ENCODE results near the gene LRRC8E. TPM values are rescaled to one million over a fixed set of nuclear protein-coding genes. Genes with fewer than 3 reads are reported as not detected.
A peak's percentile ranks its signal among the peaks of the same experiment; 100 is the strongest.
"Not testable (repeated sequence)": the region's sequence is repeated elsewhere in the genome, so short reads cannot be mapped to it uniquely, and the experiment has no call there.

LRRC8E gene
- polyA plus RNA-seq, 1 donor from 2014 or later, result not detected

DNA sequence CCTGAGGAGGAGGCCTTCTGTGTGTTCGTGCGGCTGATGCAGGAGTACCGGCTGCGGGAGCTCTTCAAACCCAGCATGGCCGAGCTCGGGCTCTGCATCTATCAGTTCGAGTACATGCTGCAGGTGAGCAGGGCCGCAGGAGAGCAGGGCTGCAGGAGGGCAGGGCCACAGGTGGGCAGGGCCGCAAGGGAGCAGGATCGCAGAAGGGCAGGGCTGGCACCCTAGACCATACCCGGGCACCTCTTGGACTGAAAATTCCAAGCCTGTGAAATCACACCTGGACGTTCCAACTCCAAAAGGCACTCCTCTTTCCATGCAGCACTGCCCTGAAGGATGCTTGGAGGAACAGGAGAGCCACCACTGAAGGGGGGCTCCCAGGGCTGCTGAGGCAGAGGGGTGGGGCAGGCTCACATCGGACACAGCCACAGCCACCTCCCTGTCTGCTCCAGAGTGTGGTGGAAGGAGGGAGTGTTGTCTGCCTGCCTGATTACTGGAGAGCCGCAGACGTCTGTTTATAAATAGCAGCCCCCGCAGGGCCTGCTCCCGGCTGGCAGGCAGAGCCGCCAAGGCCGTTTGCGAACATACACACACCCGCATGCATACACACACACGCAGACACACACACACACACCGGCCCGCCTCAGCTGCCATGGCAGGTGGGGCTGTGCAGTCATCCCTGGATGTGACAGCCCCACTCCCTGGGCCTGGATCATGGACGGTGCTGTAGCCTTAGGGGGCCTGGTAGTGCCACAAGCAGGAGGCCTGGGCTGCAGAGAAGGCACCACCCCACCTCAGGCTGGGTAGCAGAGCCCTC, 38.1 kb upstream of the LRRC8E start:
- peaks cover 0 to 3% (median 2%) of the 10 kb centered on the region in 3 donors for H3K4me1 Mint-ChIP-seq
- peaks cover 2% of the 10 kb centered on the region for H3K36me3 Mint-ChIP-seq
- H3K27me3 Mint-ChIP-seq, result peaks cover 3% of the 10 kb centered on the region
- H3K9me3 Mint-ChIP-seq, result no peaks in the 10 kb centered on the region
- H3K27ac Mint-ChIP-seq, result no peak overlapping the region
- H3K4me3 Mint-ChIP-seq, result no peak overlapping the region

DNA sequence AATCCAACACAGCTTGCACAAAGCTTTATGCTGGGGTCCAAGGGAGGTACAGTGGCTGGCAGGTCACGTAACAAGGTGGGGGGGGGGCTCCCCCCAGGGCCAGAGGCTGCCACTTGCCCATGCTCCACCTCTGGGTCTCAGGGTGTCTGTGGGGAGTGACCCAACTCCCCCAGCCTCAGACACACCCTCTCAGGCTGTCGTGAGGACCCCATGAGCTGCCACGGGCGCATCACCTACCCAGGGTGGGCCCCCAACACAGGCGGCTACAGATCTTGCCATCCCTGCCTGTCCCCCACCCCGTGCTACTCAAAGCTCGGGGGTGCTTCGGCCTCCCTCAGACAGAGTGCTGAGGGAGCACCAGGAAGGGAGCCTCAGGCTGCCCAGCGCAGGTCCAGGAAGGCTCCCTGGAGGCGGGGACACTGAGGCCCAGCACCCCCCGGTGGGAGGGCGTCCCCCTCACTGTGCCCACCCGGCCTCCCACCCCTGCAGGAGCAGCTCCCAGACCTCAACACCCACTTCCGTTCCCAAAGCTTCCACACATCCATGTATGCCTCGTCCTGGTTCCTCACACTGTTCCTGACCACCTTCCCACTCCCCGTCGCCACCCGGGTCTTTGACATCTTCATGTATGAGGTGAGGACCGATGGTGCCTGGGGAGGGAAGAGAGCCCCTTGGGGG, 37.2 kb upstream of the LRRC8E start:
- Mint-ChIP-seq H3K4me1 (peaks cover 0 to 3% (median 2%) of the 10 kb centered on the region in 3 donors), H3K4me3 (no peak overlapping the region), H3K27me3 (peaks cover 8% of the 10 kb centered on the region), H3K27ac (no peak overlapping the region), H3K36me3 (peaks cover 2% of the 10 kb centered on the region), H3K9me3 (no peaks in the 10 kb centered on the region)

DNA sequence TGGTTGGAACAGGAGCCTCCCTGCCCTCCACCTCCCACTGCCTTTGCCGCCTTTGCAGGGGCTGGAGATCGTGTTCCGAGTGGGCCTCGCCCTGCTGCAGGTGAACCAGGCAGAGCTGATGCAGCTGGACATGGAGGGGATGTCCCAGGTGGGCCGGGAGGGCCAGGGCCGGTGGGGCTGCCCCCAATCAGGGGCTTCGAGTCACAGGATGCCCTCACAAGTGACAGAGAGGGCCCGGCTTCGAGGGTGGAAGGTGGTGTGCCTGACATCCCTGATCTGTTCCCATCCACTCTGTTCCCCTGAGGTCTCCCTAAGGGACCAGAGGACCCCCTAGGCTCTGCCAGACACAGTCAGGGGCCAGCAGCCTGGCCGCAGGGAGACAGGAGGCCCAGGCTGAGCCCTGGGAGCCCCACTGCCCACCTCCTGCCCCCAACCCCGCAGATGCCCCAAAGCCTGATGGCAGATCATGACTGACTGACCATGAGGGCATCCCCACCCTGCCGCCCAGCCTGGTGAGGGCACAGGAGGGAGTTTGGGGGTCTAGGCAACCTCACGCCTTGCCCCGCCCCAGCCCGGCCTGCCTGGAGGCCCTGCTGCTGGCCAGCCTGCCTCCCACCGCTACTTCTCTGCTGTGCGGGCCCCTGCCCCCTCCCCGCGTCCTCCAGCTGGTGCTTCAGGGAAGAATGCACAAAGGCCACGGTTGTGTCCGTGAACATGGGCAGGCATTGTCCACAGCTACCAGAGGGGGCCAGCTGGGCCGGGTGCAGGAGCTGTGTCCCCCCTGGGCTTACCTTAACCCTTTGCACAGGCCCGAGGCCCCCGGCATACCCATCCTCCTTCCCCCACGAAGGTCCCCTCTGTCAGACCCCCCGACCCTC, 36.4 kb upstream of the LRRC8E start:
- peaks cover 8% of the 10 kb centered on the region for H3K27me3 Mint-ChIP-seq
- peaks cover 0 to 3% (median 2%) of the 10 kb centered on the region in 3 donors for H3K4me1 Mint-ChIP-seq
- no peak overlapping the region for H3K27ac Mint-ChIP-seq
- H3K9me3 Mint-ChIP-seq, result no peaks in the 10 kb centered on the region
- peaks cover 2% of the 10 kb centered on the region for H3K36me3 Mint-ChIP-seq
- H3K4me3 Mint-ChIP-seq, result no peak overlapping the region

DNA sequence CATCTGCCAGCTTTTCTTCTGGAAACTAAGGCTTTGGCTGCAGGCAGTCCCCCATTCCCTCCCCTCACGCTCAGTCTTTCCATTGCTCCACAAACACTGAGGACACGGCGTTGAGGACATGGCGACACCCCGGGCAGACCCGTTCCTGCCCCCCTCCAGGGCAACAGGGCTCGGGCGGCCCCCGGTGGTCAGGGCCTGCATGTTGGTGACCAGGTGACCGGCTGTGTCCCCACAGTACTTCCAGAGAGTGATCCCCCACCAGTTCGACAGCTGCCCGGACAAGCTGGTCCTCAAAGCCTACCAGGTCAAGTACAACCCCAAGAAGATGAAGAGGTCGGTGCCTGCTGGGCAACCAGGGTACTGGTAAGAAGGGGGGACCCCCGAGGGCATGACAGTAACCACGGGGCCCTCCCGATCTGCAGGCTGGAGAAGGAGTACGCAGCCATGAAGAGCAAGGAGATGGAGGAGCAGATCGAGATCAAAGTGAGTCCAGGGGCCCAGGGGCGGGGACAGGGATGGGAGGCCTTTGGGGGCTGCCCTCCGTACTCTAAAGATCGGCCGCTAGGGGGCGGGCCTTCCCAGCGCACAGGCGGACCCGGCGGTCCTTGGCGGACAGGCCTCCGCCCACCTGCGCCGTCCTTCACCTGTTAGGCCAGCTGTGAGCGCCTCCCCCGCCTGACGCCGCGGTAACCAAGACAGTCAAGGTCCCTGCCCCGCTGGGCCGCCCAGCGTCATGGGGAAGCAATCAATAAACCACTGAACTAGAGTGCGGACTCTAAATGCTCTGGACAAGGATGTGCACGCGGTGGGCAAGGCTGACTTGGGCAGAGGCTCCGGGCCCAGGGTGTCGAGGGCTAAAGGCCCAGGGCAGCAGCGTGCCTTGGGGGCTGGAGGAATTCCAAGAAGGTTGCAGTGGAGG, 35.2 kb upstream of the LRRC8E start:
- Mint-ChIP-seq H3K36me3 (peaks cover 2% of the 10 kb centered on the region), H3K4me3 (no peak overlapping the region), H3K27ac (peak overlapping the region in 1 of 3 donors; percentile 45), H3K4me1 (peaks cover 0 to 3% (median 2%) of the 10 kb centered on the region in 3 donors), H3K27me3 (peaks cover 8% of the 10 kb centered on the region), H3K9me3 (no peaks in the 10 kb centered on the region)

DNA sequence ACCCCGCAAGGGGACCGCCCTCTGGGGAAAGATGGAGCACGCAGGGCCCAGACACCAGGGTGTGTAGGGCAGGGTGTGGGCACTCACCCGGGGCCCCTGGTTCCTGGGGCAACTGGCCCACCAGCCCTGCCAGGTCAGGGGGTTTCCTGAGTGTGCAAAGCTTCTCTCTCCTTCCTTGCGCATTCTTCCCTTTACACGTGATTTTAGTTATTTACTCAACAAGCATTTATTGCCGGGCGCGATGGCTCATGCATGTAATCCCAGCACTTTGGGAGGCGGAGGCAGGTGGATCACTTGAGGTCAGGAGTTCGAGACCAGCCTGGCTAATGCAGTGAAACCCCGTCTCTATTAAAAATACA, 34.6 kb upstream of the LRRC8E start:
- Mint-ChIP-seq H3K27ac (no peak overlapping the region), H3K4me1 (peaks cover 0 to 3% (median 2%) of the 10 kb centered on the region in 3 donors), H3K9me3 (no peaks in the 10 kb centered on the region), H3K4me3 (no peak overlapping the region), H3K27me3 (peaks cover 12% of the 10 kb centered on the region), H3K36me3 (peaks cover 2% of the 10 kb centered on the region)

DNA sequence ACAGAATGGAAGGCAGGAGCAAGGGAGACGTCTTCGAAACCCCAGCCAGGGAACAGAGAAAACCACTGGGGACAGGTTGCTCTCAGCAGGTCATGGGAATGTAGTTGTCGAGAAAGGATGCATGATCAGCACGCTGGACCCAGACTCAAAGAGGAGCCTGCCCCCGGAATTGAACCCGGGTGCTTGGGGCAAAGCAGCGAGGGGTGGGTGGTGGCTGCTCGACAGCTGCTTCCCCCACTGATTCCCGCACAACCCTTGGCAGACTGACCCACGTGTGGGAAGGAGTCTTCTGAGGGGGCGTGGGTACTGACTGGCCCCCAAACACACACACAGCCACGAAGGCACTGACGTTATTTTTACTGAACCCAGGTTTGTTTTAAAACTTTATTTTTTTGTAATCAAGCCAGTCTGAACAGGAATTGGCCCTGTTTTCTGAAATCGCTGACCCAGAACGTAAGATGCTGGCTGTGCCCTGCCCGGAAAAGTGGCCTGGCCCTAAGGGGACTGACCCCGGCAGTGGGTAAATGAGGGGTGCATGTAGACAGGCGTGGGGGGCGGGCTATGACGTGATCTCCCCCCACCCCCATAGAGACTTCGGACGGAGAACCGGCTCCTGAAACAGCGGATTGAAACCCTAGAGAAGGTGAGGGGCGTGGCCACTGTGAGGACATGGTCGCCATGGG, 32.7 kb upstream of the LRRC8E start:
- Mint-ChIP-seq H3K36me3 (peaks cover 2% of the 10 kb centered on the region), H3K4me3 (no peak overlapping the region), H3K27me3 (peaks cover 20% of the 10 kb centered on the region), H3K9me3 (no peaks in the 10 kb centered on the region), H3K27ac (no peak overlapping the region), H3K4me1 (peaks cover 0 to 3% (median 2%) of the 10 kb centered on the region in 3 donors)

DNA sequence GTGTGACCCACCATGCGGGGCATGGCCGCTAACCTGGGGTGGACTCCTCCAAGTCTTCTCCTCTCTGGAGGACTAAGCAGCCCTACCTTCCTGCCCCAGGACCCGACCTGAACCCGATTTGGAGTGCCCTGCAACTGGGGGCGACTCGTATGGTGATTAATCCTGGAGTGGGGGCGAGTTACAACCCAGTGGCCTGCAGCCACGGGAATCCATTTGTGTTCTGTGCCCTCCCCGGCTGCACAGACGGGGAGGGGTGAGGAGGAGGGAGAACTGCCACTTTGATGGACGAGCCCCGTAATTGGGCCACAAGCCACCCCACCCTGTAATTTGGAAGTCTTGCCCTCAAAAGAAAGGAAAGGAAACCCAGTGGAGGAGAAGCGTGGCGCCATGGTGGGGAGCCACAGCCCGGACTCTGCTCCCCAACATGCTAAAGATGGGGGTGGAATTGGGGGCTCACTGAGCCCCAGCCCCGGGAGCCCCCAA, 32.2 kb upstream of the LRRC8E start:
- Mint-ChIP-seq H3K9me3 (no peaks in the 10 kb centered on the region), H3K36me3 (peaks cover 4% of the 10 kb centered on the region), H3K4me1 (peaks cover 0 to 3% (median 2%) of the 10 kb centered on the region in 3 donors), H3K27ac (no peak overlapping the region), H3K27me3 (peaks cover 26% of the 10 kb centered on the region), H3K4me3 (no peak overlapping the region)

DNA sequence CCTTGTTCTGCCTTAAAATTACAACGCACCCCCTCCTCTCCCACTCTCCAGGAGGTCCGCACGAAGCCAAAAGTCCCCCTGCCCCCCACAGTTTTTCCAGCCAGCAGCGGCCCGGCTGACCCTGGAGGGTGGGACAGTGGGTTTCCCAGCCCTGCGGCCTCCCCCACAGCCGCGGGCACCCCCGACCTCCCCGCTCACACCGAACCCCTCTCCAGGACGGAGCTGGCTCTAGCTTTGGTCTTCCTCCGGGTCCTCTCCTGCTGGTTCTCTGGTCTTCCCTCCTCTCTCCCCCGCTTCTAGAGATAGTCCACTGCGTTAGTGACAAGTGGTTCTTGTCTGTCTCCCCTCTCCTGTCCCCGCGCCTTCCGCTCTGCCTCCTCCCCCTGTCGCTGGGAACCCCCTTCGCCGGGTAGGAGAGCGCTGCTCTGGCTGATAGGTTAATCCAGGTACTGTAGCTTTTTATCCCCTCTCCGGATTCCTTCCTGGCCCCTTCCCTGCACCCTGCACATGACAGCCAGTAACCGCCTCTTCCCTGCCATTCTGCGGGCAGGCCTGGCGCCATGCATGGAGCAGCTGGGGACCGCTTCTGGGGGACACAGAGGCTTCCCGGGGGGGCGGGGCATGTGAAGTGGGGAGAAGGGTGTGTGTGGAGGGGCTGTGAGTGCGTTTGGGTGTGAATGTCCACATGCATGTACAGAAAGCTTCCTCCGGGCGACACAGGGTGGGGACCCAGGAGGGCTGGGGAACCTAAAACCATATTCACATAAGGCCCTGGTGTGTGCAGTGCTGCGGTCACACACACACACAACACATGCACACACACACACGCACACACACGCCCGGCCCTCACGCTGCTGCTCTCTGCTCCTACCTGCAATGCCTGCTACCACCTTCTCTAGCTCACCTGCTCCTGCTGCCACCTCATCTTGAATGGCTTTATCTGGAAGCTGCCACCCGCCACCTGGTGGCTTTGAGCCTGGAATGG, 31.3 kb upstream of the LRRC8E start:
- Mint-ChIP-seq H3K36me3 (peaks cover 2% of the 10 kb centered on the region), H3K4me3 (no peak overlapping the region), H3K27me3 (peaks cover 32% of the 10 kb centered on the region), H3K27ac (no peak overlapping the region), H3K4me1 (peaks cover 0 to 3% (median 2%) of the 10 kb centered on the region in 3 donors), H3K9me3 (no peaks in the 10 kb centered on the region)

DNA sequence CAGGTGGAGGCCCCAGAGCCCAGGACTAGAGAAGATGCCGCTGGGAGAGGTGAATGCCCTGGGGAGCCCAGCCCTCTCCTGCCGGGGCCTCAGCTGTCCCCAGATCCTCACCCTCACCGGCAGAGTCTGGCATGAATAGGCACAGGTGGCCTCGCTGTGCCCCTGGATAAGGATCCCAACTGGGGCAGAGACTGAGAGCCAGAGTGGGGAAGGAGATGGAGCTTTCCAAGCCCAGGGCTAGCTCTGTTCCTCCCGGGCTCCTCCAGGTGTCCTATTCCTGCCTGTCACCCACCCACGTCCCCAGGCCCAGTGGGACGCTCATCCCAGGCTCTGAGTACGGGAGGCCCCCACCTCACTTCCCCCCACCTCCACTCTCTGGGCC, 30.6 kb upstream of the LRRC8E start:
- Mint-ChIP-seq H3K4me3 (no peak overlapping the region), H3K27me3 (peaks cover 32% of the 10 kb centered on the region), H3K27ac (no peak overlapping the region), H3K4me1 (peaks cover 0 to 3% (median 2%) of the 10 kb centered on the region in 3 donors), H3K36me3 (peaks cover 2% of the 10 kb centered on the region), H3K9me3 (no peaks in the 10 kb centered on the region)

DNA sequence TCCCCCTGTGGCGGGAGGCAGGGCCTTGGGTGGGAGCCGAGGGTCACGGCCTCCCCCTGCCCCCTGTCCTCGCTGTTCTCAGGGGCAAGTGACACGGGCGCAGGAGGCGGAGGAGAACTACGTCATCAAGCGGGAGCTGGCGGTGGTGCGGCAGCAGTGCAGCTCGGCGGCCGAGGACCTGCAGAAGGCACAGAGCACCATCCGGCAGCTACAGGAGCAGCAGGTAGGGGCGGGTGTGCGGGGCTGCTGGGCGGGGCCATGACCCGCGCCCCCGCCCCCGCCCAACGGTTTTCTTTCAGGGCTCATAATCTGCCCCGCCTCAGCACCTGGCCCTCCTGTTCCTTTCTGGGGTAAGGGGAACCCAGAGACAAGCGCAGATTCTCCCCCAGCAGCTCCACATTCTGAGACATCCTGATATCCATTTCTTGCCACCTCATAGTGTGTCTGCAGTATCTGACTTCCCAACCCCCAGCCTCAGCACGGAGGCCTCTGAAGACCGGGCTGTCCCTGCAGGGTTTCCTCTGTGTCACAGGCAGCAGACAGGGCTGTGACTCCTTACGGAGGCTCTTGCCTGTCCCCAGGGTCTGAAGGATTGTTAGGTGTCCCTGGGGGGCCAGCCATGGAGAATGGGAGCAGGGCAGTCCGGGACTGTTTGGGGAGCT, 30.1 kb upstream of the LRRC8E start:
- H3K4me1 Mint-ChIP-seq, result no peaks in the 10 kb centered on the region
- H3K36me3 Mint-ChIP-seq, result peaks cover 2% of the 10 kb centered on the region
- H3K4me3 Mint-ChIP-seq, result no peak overlapping the region
- H3K9me3 Mint-ChIP-seq, result no peaks in the 10 kb centered on the region
- H3K27ac Mint-ChIP-seq, result no peak overlapping the region
- H3K27me3 Mint-ChIP-seq, result peaks cover 29% of the 10 kb centered on the region

DNA sequence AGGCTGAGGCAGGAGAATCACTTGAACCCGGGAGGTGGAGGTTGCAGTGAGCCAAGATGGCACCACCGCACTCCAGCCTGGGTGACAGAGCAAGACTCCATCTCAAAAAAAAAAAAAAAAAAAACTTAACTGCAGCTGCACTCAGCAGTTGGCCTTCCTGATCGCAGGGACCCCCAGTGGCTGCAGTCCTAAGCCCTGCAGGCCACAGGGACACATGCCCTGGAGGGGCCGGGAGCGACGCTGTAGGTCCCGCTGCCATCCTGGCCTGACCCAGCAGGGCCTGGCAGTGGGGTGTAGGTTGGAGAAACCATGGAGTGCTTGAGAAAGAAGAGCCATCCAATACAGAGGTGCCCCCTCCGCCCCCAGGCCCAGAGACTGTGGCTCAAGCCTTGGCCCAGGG, 29.2 kb upstream of the LRRC8E start:
- not testable (repeated sequence) for H3K4me3 Mint-ChIP-seq, H3K27ac Mint-ChIP-seq, H3K36me3 Mint-ChIP-seq, H3K9me3 Mint-ChIP-seq, H3K4me1 Mint-ChIP-seq
- H3K27me3 Mint-ChIP-seq, result peaks cover 31% of the 10 kb centered on the region

DNA sequence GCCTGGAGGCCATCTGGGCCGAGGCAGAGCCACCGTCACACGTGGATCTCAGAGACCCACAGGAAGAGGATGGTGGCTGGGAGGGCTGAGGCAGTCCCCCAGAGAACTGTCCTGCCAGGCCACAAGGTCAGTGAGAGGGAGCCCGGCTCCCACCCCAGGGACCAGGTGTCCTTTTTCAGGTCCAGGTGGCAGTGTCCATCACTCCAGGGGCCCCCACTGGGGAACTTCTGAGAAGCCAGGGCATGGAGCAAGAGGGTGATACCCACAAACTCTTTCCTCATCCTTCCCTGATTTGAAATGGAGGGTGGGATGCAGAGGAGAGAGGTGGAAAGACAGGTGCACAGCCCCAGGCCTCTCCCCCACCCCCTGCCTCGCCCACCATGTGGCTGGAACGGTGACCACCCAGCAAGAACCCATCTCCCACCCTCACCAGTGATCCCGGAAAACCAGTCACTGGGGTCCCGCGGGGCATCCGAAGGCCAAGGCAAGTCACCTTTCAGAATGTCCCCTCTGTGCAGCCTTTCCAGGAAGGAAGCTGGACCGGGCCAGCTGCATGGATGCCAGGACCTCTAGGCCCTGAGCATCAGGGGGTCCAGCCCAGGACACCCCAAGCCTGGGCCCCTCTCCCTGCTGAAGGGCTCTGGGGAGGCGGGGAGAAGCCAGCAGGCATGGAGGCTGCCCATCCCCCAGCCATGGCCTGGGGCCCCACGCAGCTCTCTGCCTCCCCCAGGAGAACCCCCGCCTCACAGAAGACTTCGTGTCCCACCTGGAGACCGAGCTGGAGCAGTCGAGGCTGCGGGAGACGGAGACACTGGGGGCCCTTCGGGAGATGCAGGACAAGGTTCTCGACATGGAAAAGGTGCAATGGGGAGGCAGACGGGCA, 28.2 kb upstream of the LRRC8E start:
- Mint-ChIP-seq H3K4me3 (peak overlapping the region in 1 of 4 donors; percentile 65), H3K9me3 (no peaks in the 10 kb centered on the region), H3K27me3 (peaks cover 35% of the 10 kb centered on the region), H3K27ac (no peak overlapping the region), H3K4me1 (peaks cover 0 to 5% (median 5%) of the 10 kb centered on the region in 3 donors), H3K36me3 (peaks cover 2% of the 10 kb centered on the region)
